ENCODE results near the gene RFC3.
"Not testable (repeated sequence)": the region's sequence is repeated elsewhere in the genome, so short reads cannot be mapped to it uniquely, and the experiment has no call there.

RFC3 gene

DNA sequence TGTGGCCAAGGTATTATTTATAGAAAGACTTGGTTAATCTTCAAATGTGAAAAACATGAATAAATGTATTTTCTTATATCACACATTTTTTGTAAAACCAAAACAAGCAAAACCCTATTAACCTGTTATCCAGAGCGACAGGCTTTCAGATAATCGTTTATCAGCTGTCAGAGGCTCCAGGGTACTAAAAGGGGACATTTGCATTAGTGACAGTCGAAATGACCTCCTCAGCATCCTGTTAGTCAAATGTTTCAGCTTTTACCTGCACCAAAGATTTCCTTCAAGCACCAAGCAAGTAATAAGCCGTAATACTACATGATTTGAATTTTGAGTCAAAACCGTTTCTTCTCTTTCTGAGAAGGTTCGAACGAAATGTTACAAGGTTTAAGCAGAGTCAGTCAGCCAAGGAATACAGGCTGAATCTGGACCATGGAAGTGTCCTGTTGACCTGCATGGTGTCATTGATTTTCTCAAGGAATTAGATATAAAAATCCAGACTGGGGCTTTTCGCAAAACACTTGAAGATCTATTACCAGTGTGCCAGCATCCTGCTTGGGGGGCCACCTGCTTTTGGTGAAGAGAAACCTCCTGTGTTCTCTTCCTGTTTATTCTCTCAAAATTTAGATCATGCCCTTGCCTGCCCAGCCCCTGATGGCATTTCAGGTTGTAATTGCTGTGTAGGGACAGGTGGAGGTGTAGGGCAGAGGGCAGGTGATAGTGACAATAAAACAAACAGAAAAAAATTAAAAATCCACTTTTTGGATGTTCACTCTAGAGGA lies 11.3 kb upstream of the RFC3 start:
- no peak for DNase-seq (ENCODE audit: low read depth in 3 of 3, low spot score in 1 of 3)

DNA sequence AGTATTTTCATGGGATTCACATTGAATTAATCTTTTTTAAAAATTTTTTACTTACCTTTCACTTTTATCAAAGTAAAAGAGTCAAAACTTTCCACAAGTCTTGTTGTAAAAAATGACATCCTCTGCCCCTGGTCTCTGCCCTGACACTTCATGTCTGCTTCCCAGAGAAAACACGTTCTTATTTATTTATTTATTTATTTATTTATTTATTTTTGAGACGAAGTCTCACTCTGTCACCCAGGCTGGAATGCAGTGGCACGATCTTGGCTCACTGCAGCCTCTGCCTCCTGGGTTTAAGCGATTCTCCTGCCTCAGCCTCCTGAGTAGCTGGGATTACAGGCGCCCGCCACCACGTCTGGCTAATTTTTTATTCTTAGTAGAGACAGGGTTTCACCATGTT lies 5.1 kb upstream of the RFC3 start:
- DNase-seq (ENCODE audit: low read depth in 3 of 3, low spot score in 1 of 3), result not testable (repeated sequence)

DNA sequence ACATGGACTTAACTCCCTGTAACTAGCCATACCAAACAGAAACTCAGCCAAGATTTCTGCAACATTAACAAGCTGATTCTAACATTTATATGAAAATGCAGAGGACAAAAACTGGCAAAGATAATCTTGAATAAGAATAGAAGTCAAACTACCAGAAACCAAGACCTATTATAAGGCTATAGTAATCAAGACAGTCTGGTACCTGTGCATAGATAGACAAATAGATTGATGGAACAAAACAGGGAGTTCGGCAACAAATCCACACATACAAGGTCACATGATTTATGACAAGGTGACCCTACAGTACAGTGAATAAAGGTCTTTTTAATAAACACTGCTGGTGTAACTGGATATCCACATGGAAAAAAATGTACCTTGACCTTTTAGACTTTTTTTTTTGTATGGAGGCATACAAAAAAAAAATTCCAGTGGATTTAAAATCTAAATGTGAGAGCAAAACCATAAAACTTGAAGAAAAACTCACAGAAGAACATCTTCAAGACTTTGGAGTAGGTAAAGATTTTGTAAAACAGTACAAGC lies 2.9 kb upstream of the RFC3 start:
- no peak for DNase-seq (ENCODE audit: low read depth in 3 of 3, low spot score in 1 of 3)

GRCh38 chr13:33816912-33817311 lies 1.0 kb upstream of the RFC3 start:
- DNase-seq (ENCODE audit: low read depth in 3 of 3, low spot score in 1 of 3), result no peak

- DNase-seq (ENCODE audit: low read depth in 3 of 3, low spot score in 1 of 3), result no peak
These were observed 442 bp upstream of the RFC3 start for GRCh38 chr13:33817513-33817900.

GRCh38 chr13:33825083-33825482 lies 7.1 kb downstream of the RFC3 start:
- no peak for DNase-seq (ENCODE audit: low read depth in 3 of 3, low spot score in 1 of 3)

- DNase-seq (ENCODE audit: low read depth in 3 of 3, low spot score in 1 of 3), result no peak
These were observed 9.2 kb downstream of the RFC3 start for GRCh38 chr13:33827139-33827538.

DNA sequence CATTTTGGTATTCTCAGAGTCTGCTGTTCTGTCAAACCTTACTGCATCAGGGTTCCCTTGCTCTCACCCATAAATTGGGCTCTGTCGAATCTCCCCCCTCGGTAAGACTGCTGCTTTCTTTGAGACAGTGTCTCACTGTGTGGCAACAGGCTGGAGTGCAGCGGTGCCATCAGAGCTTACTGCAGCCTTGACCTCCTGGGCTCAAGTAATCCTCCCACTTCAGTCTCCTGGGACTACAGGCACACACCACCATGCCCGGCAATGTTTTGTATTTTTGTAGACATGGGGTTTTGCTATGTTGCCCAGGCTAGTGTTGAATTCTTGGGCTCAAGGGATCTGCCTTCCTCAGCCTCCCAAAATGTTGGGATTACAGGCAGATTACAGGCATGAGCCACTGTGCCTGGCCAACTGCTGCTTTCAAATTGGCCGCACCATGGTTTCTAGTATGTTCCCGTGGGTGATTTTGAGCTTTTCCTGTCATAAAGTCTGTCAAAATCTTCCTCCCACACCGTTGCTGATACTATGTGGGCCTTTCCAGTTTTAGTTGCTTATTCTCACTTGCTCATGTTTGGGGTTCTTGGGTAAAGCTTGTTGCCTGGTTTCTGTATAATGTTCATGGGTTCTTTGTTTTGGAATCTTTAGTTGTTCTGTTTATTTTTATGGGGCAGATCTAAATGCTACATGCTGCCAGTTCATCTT lies 10.6 kb downstream of the RFC3 start:
- DNase-seq (ENCODE audit: low read depth in 3 of 3, low spot score in 1 of 3), result no peak

DNA sequence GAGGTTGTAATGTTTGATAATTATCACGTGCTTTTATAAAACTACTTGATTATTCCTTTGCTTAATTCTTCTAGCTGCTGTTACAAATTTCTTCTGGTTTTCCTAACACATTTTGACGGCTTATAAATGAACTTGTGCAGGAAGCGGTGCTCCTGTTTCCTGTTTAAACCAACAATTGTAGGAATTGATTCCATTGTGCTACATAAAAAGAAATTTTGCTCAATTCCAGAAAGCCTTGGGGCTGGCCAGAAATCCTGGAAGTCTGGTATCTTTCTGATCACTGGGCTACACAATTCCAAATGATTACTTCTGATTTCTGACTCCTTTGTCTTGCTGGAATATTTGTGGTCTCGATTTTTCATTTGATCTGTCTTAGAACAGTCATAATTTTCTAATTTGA lies 14.9 kb downstream of the RFC3 start:
- DNase-seq (ENCODE audit: low read depth in 3 of 3, low spot score in 1 of 3), result no peak

- DNase-seq (ENCODE audit: low read depth in 3 of 3, low spot score in 1 of 3), result no peak
These were observed 20.7 kb downstream of the RFC3 start for GRCh38 chr13:33838647-33839046.

- DNase-seq (ENCODE audit: low read depth in 3 of 3, low spot score in 1 of 3), result no peak
These were observed 22.5 kb downstream of the RFC3 start for GRCh38 chr13:33840402-33840801.

- no peak for DNase-seq (ENCODE audit: low read depth in 3 of 3, low spot score in 1 of 3)
These were observed 24.3 kb downstream of the RFC3 start for GRCh38 chr13:33842207-33842606.

DNA sequence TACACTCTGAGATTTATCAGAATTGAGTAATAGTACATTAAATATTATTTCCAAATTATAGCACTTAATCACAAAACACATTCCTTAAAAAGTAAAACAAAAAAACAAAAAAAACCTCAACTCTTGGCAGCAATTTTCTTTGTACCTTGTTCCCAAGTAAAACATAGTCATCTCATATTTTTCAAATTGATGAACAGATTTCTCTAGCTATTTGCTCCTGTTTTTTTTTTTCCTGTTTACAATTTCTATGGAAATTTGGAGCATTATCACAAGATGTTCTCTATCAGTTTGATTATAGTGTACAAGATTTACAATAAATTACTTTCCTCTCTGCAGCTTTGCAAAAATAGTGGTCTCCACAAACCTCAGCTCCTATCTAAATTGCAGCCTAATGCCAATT lies 25.0 kb downstream of the RFC3 start:
- DNase-seq (ENCODE audit: low read depth in 3 of 3, low spot score in 1 of 3), result no peak

DNA sequence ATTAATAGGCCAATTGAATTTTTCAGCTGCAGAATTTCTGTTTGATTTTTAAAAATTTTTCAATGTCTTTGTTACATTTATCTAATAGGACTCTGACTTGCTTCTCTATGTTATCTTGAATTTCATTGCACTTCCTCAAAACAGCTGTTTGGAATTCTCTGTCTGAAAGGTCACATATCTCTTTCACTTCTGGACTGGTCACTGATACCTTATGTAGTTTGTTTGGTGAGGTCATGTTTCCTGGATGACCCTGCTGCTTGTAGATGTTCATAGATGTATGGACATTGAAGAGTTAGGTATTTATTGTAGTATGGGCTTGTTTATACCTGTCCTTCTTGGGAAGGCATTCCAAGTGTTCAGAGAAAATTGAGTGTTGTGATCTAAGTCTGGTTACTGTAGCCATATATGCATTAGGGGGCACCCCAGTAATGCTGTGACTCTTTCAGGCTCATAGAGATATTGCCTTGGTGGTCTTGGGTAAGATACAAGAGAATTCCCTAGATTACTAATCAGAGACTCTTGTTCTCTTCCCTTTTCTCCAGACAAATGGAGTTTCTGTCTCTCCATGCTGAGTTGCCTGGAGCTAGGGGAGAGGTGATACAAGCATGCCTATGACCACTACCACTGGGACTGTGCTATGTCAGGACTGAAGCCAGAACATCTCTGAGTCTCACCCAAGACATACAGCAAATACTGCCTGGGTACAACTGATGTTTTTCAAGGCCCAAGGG lies 27.8 kb downstream of the RFC3 start:
- no peak for DNase-seq (ENCODE audit: low read depth in 3 of 3, low spot score in 1 of 3)

DNA sequence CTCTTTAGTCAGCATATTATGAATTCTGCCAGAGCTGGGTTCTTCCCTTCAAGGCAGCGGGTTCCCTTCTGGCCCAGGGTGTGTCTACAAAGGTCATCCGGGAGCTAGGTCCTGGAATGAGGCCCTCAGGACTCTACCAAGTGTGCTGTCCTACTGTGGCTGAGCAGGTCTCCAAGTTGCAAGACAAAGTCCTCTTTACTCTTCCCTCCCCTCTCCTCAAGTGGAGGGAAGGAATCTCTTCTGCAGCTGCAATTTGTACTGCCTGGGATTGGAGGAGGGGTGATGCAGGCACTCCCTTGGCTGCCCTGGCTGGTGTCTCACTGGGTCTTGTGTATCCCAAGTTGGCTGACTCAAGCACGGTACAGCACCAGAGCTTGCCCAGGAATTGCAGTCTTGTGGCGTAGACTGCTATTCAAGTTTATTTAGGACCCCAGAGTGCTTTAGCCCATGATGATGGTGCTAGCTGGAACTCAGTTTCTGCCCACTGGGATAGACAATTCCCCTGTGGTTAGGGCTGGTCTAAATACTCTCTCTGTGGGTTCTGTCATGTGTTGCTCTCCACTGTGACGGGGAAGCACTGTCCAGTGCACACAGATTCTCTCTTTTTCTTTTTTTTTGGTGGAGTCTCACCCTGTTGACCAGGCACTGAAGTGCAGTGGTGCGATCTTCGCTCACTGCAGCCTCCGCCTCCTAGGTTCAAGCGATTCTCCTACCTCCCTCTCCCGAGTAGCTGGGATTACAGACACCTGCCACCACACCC lies 28.5 kb downstream of the RFC3 start:
- DNase-seq (ENCODE audit: low read depth in 3 of 3, low spot score in 1 of 3), result no peak

- no peak for DNase-seq (ENCODE audit: low read depth in 3 of 3, low spot score in 1 of 3)
These were observed 31.3 kb downstream of the RFC3 start for GRCh38 chr13:33849211-33849610.

DNA sequence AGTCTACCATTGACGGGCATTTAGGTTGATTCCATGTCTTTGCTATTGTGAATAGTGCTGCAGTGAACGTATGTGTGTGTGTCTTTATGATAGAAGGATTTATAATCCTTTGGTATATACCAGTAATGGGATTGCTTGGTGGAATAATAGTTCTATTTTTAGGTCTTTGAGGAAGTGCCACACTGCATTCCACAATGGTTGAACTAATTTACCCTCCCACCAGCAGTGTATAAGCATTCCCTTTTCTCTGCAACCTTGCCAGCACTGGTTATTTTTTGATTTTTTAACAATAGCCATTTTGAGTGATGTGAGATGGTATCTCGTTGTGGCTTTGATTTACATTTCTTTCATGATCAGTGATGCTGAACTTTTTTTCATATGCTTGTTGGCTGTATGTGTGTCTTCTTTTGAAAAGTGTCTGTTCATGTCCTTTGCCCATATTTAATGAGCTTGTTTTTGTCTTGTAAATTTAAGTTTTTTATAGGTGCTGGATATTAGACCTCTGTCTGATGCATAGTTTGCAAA lies 37.5 kb downstream of the RFC3 start:
- no peak for DNase-seq (ENCODE audit: low read depth in 3 of 3, low spot score in 1 of 3)

DNA sequence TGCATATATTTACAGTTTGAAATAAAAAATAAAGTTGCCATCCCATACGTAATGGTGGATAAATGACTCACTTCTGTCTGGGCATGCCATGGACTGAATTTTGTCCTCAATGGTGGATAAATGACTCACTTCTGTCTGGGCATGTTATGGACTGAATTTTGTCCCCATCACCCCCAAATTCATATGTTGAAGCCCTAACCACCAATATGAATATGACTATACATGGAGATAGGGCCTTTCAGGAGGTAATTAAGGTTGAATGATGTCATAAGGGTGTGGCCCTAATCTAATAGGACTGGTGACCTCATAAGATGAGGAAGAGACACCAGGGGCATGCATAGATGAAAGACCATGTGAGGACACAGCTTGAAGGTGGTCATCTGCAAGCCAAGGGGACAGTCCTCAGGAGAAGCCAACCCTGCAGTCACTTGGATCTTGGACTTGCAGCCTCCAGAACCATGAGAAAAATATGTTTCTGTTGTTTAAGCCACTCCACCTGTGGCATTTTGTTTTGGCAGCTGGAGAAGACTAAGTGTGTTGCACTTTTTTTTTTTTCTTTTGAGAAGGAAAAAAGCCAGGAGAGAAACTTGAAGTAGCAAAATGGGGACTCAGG lies 41.8 kb downstream of the RFC3 start:
- DNase-seq (ENCODE audit: low read depth in 3 of 3, low spot score in 1 of 3), result no peak

DNA sequence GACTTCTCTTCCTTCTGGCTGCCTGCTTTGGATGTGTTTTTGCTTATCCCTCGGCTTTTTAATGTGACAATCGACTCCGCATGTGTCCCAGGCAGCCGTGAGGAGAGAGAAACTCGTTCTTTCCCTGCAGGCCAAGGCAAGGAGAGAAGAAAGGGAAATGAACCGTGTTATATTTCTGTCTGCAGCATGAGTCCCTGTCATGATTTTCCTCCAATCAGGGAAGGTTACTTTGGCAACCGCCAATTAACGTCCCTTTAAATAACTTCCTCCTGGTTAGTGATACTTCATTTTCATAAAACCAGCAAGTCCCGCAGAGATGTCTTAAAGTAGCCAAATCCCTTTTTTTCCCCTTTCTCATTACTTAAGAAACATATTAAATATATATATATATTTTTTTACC lies 42.6 kb downstream of the RFC3 start:
- no peak for DNase-seq (ENCODE audit: low read depth in 3 of 3, low spot score in 1 of 3)

DNA sequence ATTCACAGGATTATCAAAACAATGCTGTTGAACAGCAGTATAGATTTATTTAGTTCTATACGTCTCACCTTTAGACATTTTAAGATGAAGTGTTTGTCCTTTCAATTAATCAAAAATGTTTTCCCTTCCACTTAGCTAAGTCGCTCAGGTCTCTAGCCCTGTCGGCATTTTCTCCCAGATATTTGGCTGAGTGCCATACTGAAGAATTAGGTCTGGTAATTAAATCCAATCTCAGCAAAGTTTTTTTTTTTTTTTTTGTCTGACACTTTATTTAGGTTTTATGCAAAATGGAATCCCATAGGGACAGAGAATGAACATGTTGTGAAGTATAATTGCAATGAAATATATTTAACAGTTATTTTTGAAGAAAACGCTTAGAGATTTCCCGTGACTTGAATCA lies 44.1 kb downstream of the RFC3 start:
- no peak for DNase-seq (ENCODE audit: low read depth in 3 of 3, low spot score in 1 of 3)
